RPMI8226 (cell line): ENCODE measurements around the gene AFF3.

Experiments
- DNase-seq: peaks from one replicate; pipeline ENCODE4 v3.0.0-alpha.2; 2015

Gene AFF3

DNA sequence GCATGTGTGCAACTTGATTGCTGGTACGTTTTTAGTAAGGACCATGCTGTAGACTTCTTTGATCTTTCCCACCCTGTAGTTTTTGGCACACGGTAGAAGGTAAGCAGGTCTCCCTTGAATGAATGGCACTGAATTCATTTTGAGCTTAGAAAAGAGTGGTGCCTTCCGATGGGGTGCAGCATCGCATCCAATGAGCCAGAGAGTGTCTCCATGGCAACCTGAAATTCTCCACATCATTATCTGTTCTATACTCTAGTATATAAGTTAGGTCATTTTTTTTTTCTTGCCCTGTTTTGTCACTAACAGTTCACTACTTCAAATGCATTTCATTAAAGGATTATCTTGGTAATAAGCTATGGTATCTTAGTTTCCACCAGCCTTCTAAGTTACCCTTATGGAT lies 571.4 kb downstream of the AFF3 start:
- DNase-seq: no peak

- no peak for DNase-seq
Observed at GRCh38 chr2:99569386-99569785, 573.0 kb downstream of the AFF3 start.

- no peak for DNase-seq
Observed at GRCh38 chr2:99565227-99565626, 577.2 kb downstream of the AFF3 start.

DNA sequence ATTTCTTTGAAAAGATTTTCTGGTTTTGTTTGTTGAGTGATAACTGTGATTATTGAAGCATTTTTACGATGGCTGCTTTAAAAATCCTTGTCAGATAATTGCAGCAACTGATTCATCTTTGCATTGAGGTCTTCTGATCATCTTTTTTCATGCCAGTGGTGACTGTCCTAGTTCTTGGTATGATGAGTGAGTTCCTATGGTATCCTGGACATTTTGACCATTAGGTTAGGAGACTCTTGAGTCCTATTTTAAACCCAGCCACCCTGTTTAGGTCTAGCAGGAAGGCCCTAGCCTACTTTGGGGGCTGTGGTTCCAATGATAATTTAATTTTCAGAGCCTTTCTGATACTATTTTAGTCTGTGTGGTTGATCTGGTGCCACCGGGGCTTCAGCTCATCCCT lies 579.9 kb downstream of the AFF3 start:
- no peak for DNase-seq

DNA sequence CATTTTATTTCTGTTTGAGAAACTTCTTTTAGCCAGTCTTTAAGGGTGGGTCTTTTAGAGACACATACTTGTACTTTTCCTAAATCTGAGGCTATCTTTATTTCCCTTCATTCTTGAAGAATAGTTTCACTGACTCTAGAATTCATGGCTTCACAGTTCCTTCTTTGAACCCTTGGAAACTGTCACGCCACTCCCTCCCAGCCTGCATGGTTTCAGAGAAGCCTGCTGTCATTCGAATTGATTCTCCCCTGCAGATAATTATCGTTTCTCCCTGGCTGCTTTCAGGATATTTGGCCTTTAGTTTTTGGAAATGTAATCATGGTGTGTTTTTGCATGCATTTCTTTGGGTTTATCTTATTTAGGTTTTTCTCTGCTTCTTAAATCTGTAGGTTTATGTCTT lies 580.6 kb downstream of the AFF3 start:
- no peak for DNase-seq

DNA sequence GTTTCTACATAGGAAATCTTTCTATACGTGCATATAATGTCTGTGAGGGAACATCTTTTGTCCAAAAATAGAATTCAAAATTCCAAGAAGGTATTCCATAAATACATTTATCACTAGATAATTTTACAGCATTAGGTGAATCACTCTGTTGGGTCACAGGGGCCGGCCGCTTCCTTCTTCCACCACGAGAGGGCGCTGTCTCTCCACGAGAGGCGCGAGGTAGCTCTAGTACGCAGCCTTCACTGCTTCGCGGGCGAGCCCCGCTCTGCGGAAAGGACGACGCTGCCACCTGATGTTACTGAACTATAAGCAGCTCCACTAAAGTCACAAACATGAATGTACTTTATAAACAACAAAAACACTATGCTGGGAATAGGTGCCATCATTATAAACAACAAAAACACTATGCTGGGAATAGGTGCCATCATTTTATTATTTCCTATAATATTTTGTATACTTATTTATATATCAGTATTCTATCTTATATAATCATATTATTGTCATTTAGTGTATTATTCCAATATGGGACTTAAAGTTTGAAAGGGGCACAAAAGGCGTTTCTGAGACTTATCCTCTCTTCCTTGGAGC lies 583.2 kb downstream of the AFF3 start:
- DNase-seq: peak; percentile 84

- no peak for DNase-seq
Observed at GRCh38 chr2:99555404-99555803, 587.0 kb downstream of the AFF3 start.

DNA sequence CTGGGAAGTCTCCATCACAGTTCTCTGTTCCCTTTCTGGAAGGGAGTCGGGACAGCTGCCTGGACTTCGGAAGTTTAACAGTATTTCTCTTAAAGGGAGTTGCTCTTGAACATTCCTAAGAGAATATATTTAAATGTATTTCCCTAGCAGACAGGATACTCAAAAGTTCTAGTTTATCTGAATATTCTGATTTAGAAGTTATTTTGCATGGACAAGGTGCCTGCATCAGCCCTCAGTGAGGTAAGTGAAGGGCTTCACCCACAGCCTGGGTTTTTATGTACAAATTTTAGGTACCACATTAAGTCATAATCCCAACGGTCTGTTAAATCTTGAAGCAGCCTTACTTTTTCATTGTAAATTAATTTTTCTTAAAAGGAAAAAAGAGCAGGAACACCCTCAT lies 587.5 kb downstream of the AFF3 start:
- no peak for DNase-seq

GRCh38 chr2:99554238-99554637 lies 588.2 kb downstream of the AFF3 start:
- DNase-seq: peak; percentile 14

DNA sequence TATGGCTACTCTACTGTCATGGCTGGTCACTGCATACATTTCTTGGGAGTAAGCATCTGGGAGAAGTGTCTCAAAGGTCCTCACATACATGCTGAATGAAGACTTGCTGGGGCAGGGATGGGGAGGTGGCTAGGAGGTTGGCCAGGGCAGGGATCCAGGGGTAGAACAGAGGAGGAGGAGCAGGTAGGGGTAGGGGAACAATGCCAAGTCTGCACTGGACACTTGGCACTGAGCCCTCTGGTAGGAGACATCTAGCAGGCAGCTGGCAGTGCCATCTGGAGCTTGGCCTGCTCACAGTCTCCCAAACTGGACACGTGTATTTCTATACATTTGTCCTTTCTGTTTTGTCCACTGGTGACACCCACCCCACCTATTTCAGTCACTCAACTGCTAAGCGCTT lies 589.9 kb downstream of the AFF3 start:
- peak; percentile 40 for DNase-seq

GRCh38 chr2:99550368-99550767 lies 592.0 kb downstream of the AFF3 start:
- DNase-seq: no peak

GRCh38 chr2:99545604-99546003 lies 596.8 kb downstream of the AFF3 start:
- DNase-seq: no peak

GRCh38 chr2:99545066-99545465 lies 597.3 kb downstream of the AFF3 start:
- no peak for DNase-seq

DNA sequence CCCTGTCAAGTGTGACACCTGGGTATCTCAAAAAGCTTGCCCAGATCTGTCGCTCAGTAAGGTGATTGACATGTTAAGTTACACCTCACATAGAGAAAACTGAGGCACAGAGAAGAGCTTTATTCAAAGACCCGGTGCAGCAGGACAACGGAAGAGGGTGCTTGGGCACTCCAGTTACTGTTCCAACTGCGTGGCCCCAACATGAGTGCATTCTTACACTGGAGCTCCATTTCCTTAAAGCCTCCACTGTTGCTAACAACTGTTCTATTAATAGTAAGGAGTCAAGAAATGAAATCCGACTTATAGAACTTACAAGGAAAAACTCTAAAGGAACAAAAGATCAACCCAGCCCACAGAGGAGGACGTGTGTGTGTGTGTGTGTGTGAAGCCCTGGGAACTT lies 597.8 kb downstream of the AFF3 start:
- DNase-seq: no peak

DNA sequence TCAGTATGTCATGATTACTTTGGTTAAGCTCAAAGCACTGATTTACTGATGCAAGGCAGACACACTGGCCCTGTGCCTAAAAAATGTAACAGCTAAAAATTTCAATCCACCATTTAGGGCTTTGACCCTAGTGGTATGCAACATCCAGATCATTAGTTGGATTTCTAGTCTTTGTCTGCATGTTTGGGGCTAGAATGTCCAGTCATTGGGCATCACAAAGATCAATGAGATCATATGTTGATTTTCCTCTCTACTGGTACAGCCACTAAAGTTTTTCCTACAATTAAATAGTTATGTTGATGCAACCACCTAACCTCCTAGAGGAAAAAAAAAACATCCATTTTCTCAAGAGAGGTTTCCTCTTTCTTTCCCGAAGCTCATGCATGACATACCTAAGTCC lies 599.1 kb downstream of the AFF3 start:
- no peak for DNase-seq

DNA sequence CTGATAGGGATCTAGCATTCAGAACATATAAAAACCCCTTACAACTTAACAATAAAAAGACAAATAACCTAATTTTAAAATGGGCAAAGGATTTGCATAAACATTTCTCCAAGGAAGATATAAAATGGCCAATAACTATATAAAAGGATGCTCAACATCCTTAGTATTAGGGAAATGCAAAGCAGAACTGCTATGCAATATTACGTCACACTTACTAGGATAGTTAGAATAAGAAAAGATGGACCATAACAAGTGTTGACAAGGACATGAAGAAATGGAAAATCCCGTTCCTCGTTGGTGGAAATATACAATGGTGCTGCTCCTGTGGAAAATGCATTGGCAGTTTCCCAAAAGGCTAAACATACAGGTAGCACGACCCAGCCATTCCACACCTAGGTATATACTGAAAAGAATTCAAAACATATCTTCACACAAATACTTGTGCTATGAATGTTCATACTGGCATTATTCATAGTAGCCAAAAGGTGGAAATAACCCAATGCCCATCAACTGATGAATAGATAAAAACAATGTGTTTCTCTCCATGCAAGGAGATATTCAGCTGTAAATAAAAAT lies 604.4 kb downstream of the AFF3 start:
- DNase-seq: no peak

- DNase-seq: no peak
Observed at GRCh38 chr2:99524056-99524455, 618.3 kb downstream of the AFF3 start.

DNA sequence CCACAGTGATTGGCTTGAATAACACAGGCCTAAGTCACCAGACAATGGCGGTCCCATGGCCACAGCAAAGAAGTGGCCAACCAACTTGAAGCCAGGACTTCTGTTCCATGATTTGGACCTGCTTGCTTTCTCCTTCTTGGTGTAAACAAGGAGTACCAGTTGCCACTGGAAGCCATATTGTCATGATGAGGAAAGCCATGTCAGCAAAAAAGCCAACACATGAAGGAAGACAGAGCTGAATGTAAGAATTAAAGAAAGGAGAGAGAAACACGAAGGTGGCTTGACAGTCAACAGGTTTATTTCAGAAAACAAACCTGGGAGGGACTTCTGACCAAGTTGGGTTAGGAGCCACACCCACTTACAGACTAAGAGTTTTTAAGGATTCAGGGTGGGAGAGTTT lies 620.2 kb downstream of the AFF3 start:
- DNase-seq: no peak

- no peak for DNase-seq
Observed at GRCh38 chr2:99520813-99521212, 621.6 kb downstream of the AFF3 start.

DNA sequence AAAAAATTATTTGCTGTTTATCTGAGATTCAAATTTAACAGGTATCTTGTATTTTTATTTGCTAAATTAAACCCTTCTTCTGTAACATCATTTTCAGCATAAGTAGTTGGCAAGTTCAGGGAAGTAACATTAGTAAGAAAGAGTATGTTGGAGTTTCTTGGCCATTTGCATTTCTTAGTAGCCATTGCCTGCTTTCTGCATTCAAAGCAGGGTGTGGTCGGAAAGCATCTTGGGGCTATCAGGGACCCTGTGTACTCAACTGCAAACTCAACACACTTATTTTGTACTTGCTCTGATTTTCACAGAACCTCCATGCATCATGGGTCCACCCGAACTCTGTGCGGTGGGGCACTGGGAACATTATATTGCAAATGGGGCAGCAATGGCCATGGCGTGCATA lies 622.2 kb downstream of the AFF3 start:
- no peak for DNase-seq

DNA sequence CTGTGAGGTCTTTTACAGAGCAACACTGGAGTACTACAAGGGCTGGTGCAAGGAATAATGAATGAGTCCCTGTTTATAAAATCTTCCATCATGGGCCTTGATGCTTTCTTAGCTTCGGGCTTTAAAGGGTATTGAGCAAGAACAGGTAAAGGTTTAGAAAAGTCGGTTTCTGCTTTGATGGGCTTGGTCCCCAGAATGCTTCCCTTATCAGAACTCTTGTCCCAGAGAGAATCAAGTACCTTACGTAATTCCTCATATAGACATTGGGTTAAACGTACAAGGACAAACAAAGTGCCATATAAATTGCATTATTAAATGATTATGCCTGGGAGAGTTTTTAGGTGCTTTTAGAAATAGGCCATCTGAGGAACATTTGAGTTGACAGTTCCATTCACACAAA lies 628.0 kb downstream of the AFF3 start:
- DNase-seq: no peak

- DNase-seq: no peak
Observed at GRCh38 chr2:99512181-99512591, 630.2 kb downstream of the AFF3 start.

DNA sequence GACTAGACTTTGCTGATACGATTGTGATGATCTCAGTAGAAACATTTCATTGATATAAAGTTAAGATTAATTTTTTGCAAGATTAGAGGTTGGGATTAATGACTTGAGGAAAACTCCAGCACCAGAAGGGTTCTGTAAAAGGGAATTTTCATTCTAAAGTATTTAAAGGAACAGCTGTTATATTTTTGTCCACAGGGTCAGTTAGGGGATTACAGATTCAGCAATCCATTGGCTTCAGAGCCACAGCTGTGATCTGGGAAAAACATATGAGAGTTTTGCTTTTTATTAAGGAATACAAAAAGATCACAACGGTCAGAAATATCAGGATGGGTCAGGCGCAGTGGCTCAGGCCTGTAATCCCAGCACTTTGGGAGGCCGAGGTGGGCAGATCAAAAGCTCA lies 633.0 kb downstream of the AFF3 start:
- DNase-seq: no peak

- peak; percentile 6 for DNase-seq
Observed at GRCh38 chr2:99507937-99508818, 634.2 kb downstream of the AFF3 start.
